Activated CD4-positive, alpha-beta T cell treated with anti-CD3 and anti-CD28 coated beads, Interleukin-2, amount 10 ng/mL, durations not matched to agents 24 days and 14 days (primary cell): ENCODE data around the gene SPANXA1. TPM values are rescaled to one million over a fixed set of nuclear protein-coding genes. Genes with fewer than 3 reads are reported as not detected.
"Not testable (repeated sequence)": the region's sequence is repeated elsewhere in the genome, so short reads cannot be mapped to it uniquely, and the experiment has no call there.

Experiments
- DNase-seq: peaks from one replicate; pipeline ENCODE4 v3.0.0; 2022
- H3K27ac Mint-ChIP-seq: one replicate; pipeline ENCODE4 v1.8.0; 2022; ENCODE audit warnings: mild to moderate bottlenecking, mixed read lengths
- H3K27me3 Mint-ChIP-seq: one replicate; pipeline ENCODE4 v1.8.0; 2022; ENCODE audit warnings: mixed read lengths
- H3K36me3 Mint-ChIP-seq: one replicate; pipeline ENCODE4 v1.8.0; 2022; ENCODE audit warnings: low read depth, mild to moderate bottlenecking, mixed read lengths
- H3K4me1 Mint-ChIP-seq: one replicate; pipeline ENCODE4 v1.8.0; 2021; ENCODE audit warnings: mixed read lengths
- H3K4me3 Mint-ChIP-seq: one replicate; pipeline ENCODE4 v1.8.0; 2022; ENCODE audit warnings: mild to moderate bottlenecking, moderate library complexity, mixed read lengths
- H3K9me3 Mint-ChIP-seq: one replicate; pipeline ENCODE4 v1.8.0; 2021; ENCODE audit warnings: mixed read lengths
- intact Hi-C: fragments of 100-400 bp; cut with micrococcal nuclease; formaldehyde crosslinking; loops from one replicate; pipeline ENCODE4 v1.15.1; 2023
- total RNA-seq: library from RNA; stranded (reverse); gene quantifications from 2 replicates; pipeline ENCODE4 v1.2.3, GENCODE V29; 2022

SPANXA1 gene
- total RNA-seq, result not detected in 2 replicates

- intact Hi-C loops, DNase-seq, H3K4me1 Mint-ChIP-seq, H3K27ac Mint-ChIP-seq, H3K36me3 Mint-ChIP-seq, H3K4me3 Mint-ChIP-seq, H3K27me3 Mint-ChIP-seq, H3K9me3 Mint-ChIP-seq: not testable (repeated sequence)
Observed at GRCh38 chrX:141584638-141585037, at the start of gene SPANXA1. Gene SPANXA1 (minus strand): TSS chrX:141584738. CDS start chrX:141584678, 60 bp downstream.

GRCh38 chrX:141632124-141632523 lies 47.6 kb upstream of the SPANXA1 start:
- H3K4me3 Mint-ChIP-seq, result no peak overlapping the region
- H3K27me3 Mint-ChIP-seq, result no peaks in the 10 kb centered on the region
- no peaks in the 10 kb centered on the region for H3K36me3 Mint-ChIP-seq

GRCh38 chrX:141619336-141619735 lies 34.8 kb upstream of the SPANXA1 start:
- Mint-ChIP-seq H3K27me3 (no peaks in the 10 kb centered on the region), H3K9me3 (peaks cover 5% of the 10 kb centered on the region), H3K4me3 (no peak overlapping the region), H3K36me3 (no peaks in the 10 kb centered on the region), H3K27ac (no peak overlapping the region), H3K4me1 (no peaks in the 10 kb centered on the region)
- intact Hi-C loops, result no loop called here
- DNase-seq, result no peak

More at GRCh38 chrX:141632124-141632523, 47.6 kb upstream of the SPANXA1 start:
- no peaks in the 10 kb centered on the region for H3K4me1 Mint-ChIP-seq
- no peak overlapping the region for H3K27ac Mint-ChIP-seq
- no peaks in the 10 kb centered on the region for H3K9me3 Mint-ChIP-seq
- intact Hi-C loops, result no loop called here
- DNase-seq, result no peak

- no peak for DNase-seq
- intact Hi-C loops, result no loop called here
- H3K4me1 Mint-ChIP-seq, result no peaks in the 10 kb centered on the region
- peaks cover 5% of the 10 kb centered on the region for H3K9me3 Mint-ChIP-seq
- no peaks in the 10 kb centered on the region for H3K27me3 Mint-ChIP-seq
- no peaks in the 10 kb centered on the region for H3K36me3 Mint-ChIP-seq
- no peak overlapping the region for H3K4me3 Mint-ChIP-seq
- H3K27ac Mint-ChIP-seq, result no peak overlapping the region
Observed at GRCh38 chrX:141609111-141609510, 24.6 kb upstream of the SPANXA1 start.

- H3K4me3 Mint-ChIP-seq, result not testable (repeated sequence)
Observed at GRCh38 chrX:141589408-141589807, 4.9 kb upstream of the SPANXA1 start, which contains the start of gene SPANXA2. Gene SPANXA2 (plus strand): TSS chrX:141589708. CDS start chrX:141589768, 60 bp downstream.

GRCh38 chrX:141542551-141542950 lies 42.0 kb downstream of the SPANXA1 start:
- DNase-seq, H3K36me3 Mint-ChIP-seq, H3K9me3 Mint-ChIP-seq, H3K27ac Mint-ChIP-seq, H3K27me3 Mint-ChIP-seq, H3K4me1 Mint-ChIP-seq, H3K4me3 Mint-ChIP-seq, intact Hi-C loops: not testable (repeated sequence)

More at GRCh38 chrX:141589408-141589807, 4.9 kb upstream of the SPANXA1 start, which contains the start of gene SPANXA2:
- H3K27me3 Mint-ChIP-seq, H3K36me3 Mint-ChIP-seq, DNase-seq, H3K9me3 Mint-ChIP-seq, H3K27ac Mint-ChIP-seq, intact Hi-C loops, H3K4me1 Mint-ChIP-seq: not testable (repeated sequence)

Other genes with a start within 250 kb of the SPANXA1 start
- not detected in 2 replicates for gene SPANXA2, start 5.0 kb upstream of the SPANXA1 start, total RNA-seq
- not detected in 2 replicates for gene SPANXD, start 114.0 kb upstream of the SPANXA1 start, total RNA-seq